GOT3 (cell line): ENCODE results near the gene LAMA4.
"Not testable (repeated sequence)": the region's sequence is repeated elsewhere in the genome, so short reads cannot be mapped to it uniquely, and the experiment has no call there.

Experiments
- DNase-seq: peaks from one replicate; lab custom pipeline; 2025; ENCODE audit warnings: mixed read lengths; lab: John Stamatoyannopoulos, UW

Gene LAMA4

GRCh38 chr6:112216662-112217551 is 37.5 kb downstream of the LAMA4 start:
- DNase-seq: no peak

- DNase-seq: no peak
These were observed 38.7 kb downstream of the LAMA4 start for GRCh38 chr6:112215488-112216284.

GRCh38 chr6:112214739-112215269 is 39.6 kb downstream of the LAMA4 start:
- DNase-seq: no peak

- DNase-seq: no peak
These were observed 43.5 kb downstream of the LAMA4 start for GRCh38 chr6:112210852-112211251.

- DNase-seq: no peak
These were observed 45.2 kb downstream of the LAMA4 start for GRCh38 chr6:112209131-112209530.

- no peak for DNase-seq
These were observed 46.6 kb downstream of the LAMA4 start for GRCh38 chr6:112207776-112208175.

GRCh38 chr6:112207131-112207530 is 47.2 kb downstream of the LAMA4 start:
- DNase-seq: no peak

- no peak for DNase-seq
These were observed 48.3 kb downstream of the LAMA4 start for GRCh38 chr6:112206110-112206458.

- no peak for DNase-seq
These were observed 48.8 kb downstream of the LAMA4 start for GRCh38 chr6:112205427-112206109.

- no peak for DNase-seq
These were observed 50.0 kb downstream of the LAMA4 start for GRCh38 chr6:112204350-112204706.

GRCh38 chr6:112203577-112204349 is 50.6 kb downstream of the LAMA4 start:
- no peak for DNase-seq

- no peak for DNase-seq
These were observed 51.6 kb downstream of the LAMA4 start for GRCh38 chr6:112202639-112203341.

GRCh38 chr6:112200185-112200914 is 54.0 kb downstream of the LAMA4 start:
- DNase-seq: not testable (repeated sequence)

- DNase-seq: no peak
These were observed 55.4 kb downstream of the LAMA4 start for GRCh38 chr6:112199001-112199403.

GRCh38 chr6:112198582-112198981 is 55.8 kb downstream of the LAMA4 start:
- no peak for DNase-seq

GRCh38 chr6:112197636-112198035 is 56.7 kb downstream of the LAMA4 start:
- no peak for DNase-seq

GRCh38 chr6:112196306-112196705 is 58.1 kb downstream of the LAMA4 start:
- DNase-seq: no peak

- DNase-seq: no peak
These were observed 59.2 kb downstream of the LAMA4 start for GRCh38 chr6:112195166-112195565.

GRCh38 chr6:112194511-112194910 is 59.9 kb downstream of the LAMA4 start:
- DNase-seq: no peak

- DNase-seq: no peak
These were observed 60.8 kb downstream of the LAMA4 start for GRCh38 chr6:112193535-112194051.
